Neural crest cell (in vitro differentiated cells): ENCODE measurements around the gene ITGAE. TPM values are rescaled to one million over a fixed set of nuclear protein-coding genes. Genes with fewer than 3 reads are reported as not detected.

Experiments used
- DNase-seq: peaks from one replicate; pipeline ENCODE4 v3.0.0; 2021; ENCODE audit warnings: low read depth, mixed read lengths, low spot score
- H3K27ac Mint-ChIP-seq: one replicate; pipeline ENCODE4 v1.8.0; 2021; ENCODE audit warnings: mild to moderate bottlenecking, mixed read lengths; ENCODE audit not compliant: unreplicated experiment
- H3K27me3 Mint-ChIP-seq: 2 replicates; pipeline ENCODE4 v1.8.0; 2021; ENCODE audit warnings: low read depth, mild to moderate bottlenecking, mixed read lengths
- H3K36me3 Mint-ChIP-seq: 2 replicates; pipeline ENCODE4 v1.8.0; 2021; ENCODE audit warnings: low read depth, mild to moderate bottlenecking, mixed read lengths
- H3K4me1 Mint-ChIP-seq: 2 replicates; pipeline ENCODE4 v1.8.0; 2021; ENCODE audit warnings: mixed read lengths
- H3K4me3 Mint-ChIP-seq: one replicate; pipeline ENCODE4 v1.8.0; 2021; ENCODE audit warnings: mild to moderate bottlenecking, mixed read lengths
- H3K9me3 Mint-ChIP-seq: 2 replicates; pipeline ENCODE4 v1.8.0; 2021; ENCODE audit warnings: mixed read lengths
- total RNA-seq: library from RNA; stranded (reverse); gene quantifications from 2 replicates; pipeline ENCODE4 v1.2.1, GENCODE V29; 2021
- TF ChIP-seq, protein P1 (sequence below): fragments of 200-600 bp; sonication (generic); conservative IDR thresholded peaks from 2 replicates; pipeline ENCODE4 v1.5.0; 2021; ENCODE audit warnings: antibody characterized with exemption, mild to moderate bottlenecking

Gene ITGAE
- total RNA-seq, 1 donor from 2014 or later = 43.1 TPM

DNA sequence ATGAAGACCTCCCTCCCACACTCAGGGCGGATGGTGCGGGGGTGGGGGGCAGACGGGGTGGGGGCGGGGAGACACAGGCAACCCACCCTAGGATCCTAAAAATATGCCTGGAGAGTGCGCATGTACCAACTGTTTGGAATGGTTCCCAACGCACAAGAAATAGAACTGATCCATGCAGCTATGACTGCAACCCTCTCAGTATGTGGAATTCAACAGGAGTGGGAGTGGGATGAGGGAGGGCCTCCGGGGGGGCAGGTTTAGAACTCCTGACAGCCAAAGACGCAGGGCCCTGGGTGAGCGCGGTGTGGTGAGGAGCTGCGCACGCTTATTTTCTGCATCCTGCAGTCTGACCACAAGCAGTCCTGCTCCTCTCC is 103.9 kb downstream of the ITGAE start:
- Mint-ChIP-seq H3K27ac (no peak overlapping the region), H3K27me3 (peaks cover 64% of the 10 kb centered on the region), H3K9me3 (no peaks in the 10 kb centered on the region), H3K36me3 (no peaks in the 10 kb centered on the region), H3K4me3 (no peak overlapping the region), H3K4me1 (peaks cover 4% of the 10 kb centered on the region)
- no peak for DNase-seq
- TF ChIP-seq, protein P1, sequence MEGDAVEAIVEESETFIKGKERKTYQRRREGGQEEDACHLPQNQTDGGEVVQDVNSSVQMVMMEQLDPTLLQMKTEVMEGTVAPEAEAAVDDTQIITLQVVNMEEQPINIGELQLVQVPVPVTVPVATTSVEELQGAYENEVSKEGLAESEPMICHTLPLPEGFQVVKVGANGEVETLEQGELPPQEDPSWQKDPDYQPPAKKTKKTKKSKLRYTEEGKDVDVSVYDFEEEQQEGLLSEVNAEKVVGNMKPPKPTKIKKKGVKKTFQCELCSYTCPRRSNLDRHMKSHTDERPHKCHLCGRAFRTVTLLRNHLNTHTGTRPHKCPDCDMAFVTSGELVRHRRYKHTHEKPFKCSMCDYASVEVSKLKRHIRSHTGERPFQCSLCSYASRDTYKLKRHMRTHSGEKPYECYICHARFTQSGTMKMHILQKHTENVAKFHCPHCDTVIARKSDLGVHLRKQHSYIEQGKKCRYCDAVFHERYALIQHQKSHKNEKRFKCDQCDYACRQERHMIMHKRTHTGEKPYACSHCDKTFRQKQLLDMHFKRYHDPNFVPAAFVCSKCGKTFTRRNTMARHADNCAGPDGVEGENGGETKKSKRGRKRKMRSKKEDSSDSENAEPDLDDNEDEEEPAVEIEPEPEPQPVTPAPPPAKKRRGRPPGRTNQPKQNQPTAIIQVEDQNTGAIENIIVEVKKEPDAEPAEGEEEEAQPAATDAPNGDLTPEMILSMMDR = no peak

- H3K4me1 Mint-ChIP-seq = peaks cover 4% of the 10 kb centered on the region
- peak within 1 kb of the TSS; percentile 23 for H3K4me3 Mint-ChIP-seq
- no peak for DNase-seq
- no peaks in the 10 kb centered on the region for H3K9me3 Mint-ChIP-seq
- H3K36me3 Mint-ChIP-seq = no peaks in the 10 kb centered on the region
- no peak within 1 kb of the TSS for H3K27ac Mint-ChIP-seq
- TF ChIP-seq, protein P1 = no peak
- peaks cover 67% of the 10 kb centered on the region for H3K27me3 Mint-ChIP-seq
Measured at GRCh38 chr17:3695723-3696411, 105.1 kb downstream of the ITGAE start, which contains the start of gene P2RX5. Gene P2RX5 (minus strand): TSS chr17:3696155. CDS start chr17:3696005, 150 bp downstream.

DNA sequence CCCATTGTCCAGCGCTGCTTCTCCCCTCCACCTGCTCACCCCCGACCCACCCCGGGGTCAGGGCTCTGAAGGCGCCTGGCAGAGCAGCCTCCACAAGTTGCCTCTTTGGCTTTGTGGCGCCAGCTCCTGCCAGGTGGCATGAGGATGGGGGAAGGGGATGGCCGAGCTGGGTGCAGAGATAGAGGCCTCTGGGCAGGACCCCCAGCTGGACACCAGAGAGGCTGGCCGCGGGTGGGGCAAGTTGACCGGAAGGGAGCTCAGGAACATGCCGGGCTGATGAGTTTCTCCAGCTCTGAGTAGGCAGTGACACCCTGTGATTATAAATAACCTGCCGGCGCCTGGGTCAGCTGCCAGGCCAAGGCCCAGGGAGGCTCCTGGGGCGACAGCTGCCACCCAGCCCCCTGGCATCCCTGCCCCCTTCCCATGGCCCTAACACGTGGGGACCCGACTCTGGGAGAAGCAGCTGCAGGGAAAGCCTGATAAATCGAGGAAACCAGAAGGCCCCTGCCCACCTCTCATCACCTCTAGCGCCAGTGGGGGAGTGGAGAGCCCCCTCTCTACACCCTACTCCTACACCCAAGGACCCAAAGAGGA is 105.8 kb downstream of the ITGAE start:
- peaks cover 4% of the 10 kb centered on the region for H3K4me1 Mint-ChIP-seq
- H3K36me3 Mint-ChIP-seq = no peaks in the 10 kb centered on the region
- TF ChIP-seq, protein P1 = no peak
- no peaks in the 10 kb centered on the region for H3K9me3 Mint-ChIP-seq
- DNase-seq = no peak
- no peak overlapping the region for H3K27ac Mint-ChIP-seq
- H3K4me3 Mint-ChIP-seq = peak overlapping the region; percentile 23
- peaks cover 67% of the 10 kb centered on the region for H3K27me3 Mint-ChIP-seq

DNA sequence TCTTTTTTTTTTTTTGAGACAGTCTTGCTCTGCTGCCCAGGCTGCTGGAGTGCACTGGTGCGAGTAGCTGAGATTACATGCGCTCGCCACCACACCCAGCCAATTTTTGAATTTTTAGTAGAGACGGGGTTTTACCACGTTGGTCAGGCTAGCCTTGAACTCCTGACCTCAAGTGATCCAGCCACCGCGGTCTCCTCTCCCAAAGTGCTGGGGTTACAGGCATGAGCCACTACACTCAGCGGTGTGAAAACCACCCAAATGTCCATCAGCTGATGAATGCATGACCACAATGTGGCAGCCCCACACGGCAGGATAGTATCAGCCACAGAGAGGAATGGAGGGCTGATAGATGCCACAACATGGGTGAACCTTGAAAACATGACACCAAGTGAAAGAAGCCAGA is 107.2 kb downstream of the ITGAE start:
- peaks cover 67% of the 10 kb centered on the region for H3K27me3 Mint-ChIP-seq
- no peak overlapping the region for H3K27ac Mint-ChIP-seq
- no peak for DNase-seq
- TF ChIP-seq, protein P1 = no peak
- H3K9me3 Mint-ChIP-seq = no peaks in the 10 kb centered on the region
- no peak overlapping the region for H3K4me3 Mint-ChIP-seq
- no peaks in the 10 kb centered on the region for H3K36me3 Mint-ChIP-seq
- peaks cover 4% of the 10 kb centered on the region for H3K4me1 Mint-ChIP-seq

GRCh38 chr17:3693141-3693540 is 107.8 kb downstream of the ITGAE start:
- no peaks in the 10 kb centered on the region for H3K9me3 Mint-ChIP-seq
- H3K4me1 Mint-ChIP-seq = peaks cover 4% of the 10 kb centered on the region
- H3K4me3 Mint-ChIP-seq = peak overlapping the region; percentile 31
- no peak overlapping the region for H3K27ac Mint-ChIP-seq
- no peaks in the 10 kb centered on the region for H3K36me3 Mint-ChIP-seq
- TF ChIP-seq, protein P1 = no peak
- H3K27me3 Mint-ChIP-seq = peaks cover 60% of the 10 kb centered on the region
- no peak for DNase-seq
